HL-60 (cell line): ENCODE data around the gene AK4.

Source experiments
- POLR2AphosphoS5 ChIP-seq: IDR thresholded peaks from 2 replicates; pipeline ENCODE4 v1.6.1; 2012; ENCODE audit warnings: low read depth
- TF ChIP-seq, protein P1 (sequence below): IDR thresholded peaks from one replicate; pipeline ENCODE4 v1.5.1; 2011; ENCODE audit warnings: low read length, control low read depth, inconsistent platforms; ENCODE audit not compliant: insufficient read depth
- TF ChIP-seq, protein P2 (sequence below): IDR thresholded peaks from 2 replicates; pipeline ENCODE4 v1.6.1; 2012; ENCODE audit warnings: low read depth; ENCODE audit not compliant: insufficient replicate concordance

DNA sequence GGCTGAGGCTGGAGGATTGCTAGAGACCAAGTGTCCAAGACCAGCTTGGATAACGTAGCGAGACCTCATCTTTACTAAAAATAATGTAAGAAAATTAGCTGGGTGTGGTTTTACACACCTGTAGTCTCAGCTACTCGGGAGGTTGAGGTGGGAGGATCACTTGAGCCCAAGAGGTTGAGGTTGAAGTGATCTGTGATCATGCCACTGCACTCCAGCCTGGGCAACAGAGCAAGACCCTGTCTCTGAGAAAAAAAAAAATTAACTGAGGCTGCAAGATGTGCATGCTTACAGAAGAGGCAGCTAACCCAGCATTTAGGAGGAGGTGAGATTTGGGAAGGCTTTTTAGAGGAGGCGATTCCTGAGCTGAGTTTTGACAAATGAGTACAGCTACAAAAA is 9.5 kb downstream of the AK4 start:
- TF ChIP-seq, protein P1, sequence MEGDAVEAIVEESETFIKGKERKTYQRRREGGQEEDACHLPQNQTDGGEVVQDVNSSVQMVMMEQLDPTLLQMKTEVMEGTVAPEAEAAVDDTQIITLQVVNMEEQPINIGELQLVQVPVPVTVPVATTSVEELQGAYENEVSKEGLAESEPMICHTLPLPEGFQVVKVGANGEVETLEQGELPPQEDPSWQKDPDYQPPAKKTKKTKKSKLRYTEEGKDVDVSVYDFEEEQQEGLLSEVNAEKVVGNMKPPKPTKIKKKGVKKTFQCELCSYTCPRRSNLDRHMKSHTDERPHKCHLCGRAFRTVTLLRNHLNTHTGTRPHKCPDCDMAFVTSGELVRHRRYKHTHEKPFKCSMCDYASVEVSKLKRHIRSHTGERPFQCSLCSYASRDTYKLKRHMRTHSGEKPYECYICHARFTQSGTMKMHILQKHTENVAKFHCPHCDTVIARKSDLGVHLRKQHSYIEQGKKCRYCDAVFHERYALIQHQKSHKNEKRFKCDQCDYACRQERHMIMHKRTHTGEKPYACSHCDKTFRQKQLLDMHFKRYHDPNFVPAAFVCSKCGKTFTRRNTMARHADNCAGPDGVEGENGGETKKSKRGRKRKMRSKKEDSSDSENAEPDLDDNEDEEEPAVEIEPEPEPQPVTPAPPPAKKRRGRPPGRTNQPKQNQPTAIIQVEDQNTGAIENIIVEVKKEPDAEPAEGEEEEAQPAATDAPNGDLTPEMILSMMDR, result no peak
- TF ChIP-seq, protein P2, sequence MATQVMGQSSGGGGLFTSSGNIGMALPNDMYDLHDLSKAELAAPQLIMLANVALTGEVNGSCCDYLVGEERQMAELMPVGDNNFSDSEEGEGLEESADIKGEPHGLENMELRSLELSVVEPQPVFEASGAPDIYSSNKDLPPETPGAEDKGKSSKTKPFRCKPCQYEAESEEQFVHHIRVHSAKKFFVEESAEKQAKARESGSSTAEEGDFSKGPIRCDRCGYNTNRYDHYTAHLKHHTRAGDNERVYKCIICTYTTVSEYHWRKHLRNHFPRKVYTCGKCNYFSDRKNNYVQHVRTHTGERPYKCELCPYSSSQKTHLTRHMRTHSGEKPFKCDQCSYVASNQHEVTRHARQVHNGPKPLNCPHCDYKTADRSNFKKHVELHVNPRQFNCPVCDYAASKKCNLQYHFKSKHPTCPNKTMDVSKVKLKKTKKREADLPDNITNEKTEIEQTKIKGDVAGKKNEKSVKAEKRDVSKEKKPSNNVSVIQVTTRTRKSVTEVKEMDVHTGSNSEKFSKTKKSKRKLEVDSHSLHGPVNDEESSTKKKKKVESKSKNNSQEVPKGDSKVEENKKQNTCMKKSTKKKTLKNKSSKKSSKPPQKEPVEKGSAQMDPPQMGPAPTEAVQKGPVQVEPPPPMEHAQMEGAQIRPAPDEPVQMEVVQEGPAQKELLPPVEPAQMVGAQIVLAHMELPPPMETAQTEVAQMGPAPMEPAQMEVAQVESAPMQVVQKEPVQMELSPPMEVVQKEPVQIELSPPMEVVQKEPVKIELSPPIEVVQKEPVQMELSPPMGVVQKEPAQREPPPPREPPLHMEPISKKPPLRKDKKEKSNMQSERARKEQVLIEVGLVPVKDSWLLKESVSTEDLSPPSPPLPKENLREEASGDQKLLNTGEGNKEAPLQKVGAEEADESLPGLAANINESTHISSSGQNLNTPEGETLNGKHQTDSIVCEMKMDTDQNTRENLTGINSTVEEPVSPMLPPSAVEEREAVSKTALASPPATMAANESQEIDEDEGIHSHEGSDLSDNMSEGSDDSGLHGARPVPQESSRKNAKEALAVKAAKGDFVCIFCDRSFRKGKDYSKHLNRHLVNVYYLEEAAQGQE, result no peak
- no peak for TF ChIP-seq POLR2AphosphoS5
